IMR-90 (cell line): Measurements from ENCODE around the gene THNSL1.

ENCODE experiments used
- CHD1 ChIP-seq: IDR thresholded peaks from 2 replicates; pipeline ENCODE4 v1.6.1; 2012; ENCODE audit warnings: low read depth, low read length, improper control_type of control experiment
- MXI1 ChIP-seq: IDR thresholded peaks from 2 replicates; pipeline ENCODE4 v1.6.1; 2012; ENCODE audit warnings: low read depth, mild to moderate bottlenecking, low read length, moderate library complexity, borderline replicate concordance
- POLR2A ChIP-seq: IDR thresholded peaks from 2 replicates; pipeline ENCODE4 v1.6.1; 2012; ENCODE audit warnings: mild to moderate bottlenecking, low read depth, low read length
- TF ChIP-seq, protein P1 (sequence below): conservative IDR thresholded peaks from 2 replicates; pipeline ENCODE4 v1.5.1; 2012; ENCODE audit warnings: mild to moderate bottlenecking, low read depth, low read length, improper control_type of control experiment

DNA sequence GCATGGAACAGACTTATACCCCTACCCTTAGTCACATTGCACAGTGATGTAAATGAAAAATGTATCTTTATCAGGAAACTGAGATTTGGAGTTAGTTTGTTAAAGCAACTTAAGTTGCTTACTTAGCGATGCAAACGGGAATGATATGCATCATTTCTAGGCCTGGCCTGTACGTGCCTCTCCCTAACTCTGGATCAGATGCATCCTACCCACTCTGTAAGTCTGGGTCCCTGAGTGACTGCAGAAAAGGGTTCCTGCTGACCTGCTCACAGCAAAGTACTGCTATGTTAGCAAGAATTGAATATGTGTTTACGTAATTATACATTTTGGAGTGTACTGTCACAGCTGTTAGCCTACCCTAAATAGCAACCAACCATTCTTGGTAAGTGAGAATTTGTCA lies 33.3 kb upstream of the THNSL1 start:
- no peak for TF ChIP-seq POLR2A
- TF ChIP-seq, protein P1, sequence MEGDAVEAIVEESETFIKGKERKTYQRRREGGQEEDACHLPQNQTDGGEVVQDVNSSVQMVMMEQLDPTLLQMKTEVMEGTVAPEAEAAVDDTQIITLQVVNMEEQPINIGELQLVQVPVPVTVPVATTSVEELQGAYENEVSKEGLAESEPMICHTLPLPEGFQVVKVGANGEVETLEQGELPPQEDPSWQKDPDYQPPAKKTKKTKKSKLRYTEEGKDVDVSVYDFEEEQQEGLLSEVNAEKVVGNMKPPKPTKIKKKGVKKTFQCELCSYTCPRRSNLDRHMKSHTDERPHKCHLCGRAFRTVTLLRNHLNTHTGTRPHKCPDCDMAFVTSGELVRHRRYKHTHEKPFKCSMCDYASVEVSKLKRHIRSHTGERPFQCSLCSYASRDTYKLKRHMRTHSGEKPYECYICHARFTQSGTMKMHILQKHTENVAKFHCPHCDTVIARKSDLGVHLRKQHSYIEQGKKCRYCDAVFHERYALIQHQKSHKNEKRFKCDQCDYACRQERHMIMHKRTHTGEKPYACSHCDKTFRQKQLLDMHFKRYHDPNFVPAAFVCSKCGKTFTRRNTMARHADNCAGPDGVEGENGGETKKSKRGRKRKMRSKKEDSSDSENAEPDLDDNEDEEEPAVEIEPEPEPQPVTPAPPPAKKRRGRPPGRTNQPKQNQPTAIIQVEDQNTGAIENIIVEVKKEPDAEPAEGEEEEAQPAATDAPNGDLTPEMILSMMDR = no peak
- TF ChIP-seq CHD1 = no peak
- no peak for TF ChIP-seq MXI1
